GM10266 (cell line): ENCODE measurements around the gene CA14.

Source experiments
- DNase-seq: peaks from one replicate; pipeline ENCODE4 v3.0.0; 2012; ENCODE audit errors: extremely low spot score
- CTCF ChIP-seq: IDR thresholded peaks from 2 replicates; pipeline ENCODE4 v1.5.1; 2012; ENCODE audit warnings: mild to moderate bottlenecking, low read depth; ENCODE audit not compliant: control insufficient read depth, insufficient read depth; ENCODE audit errors: missing control alignments

Gene CA14

GRCh38 chr1:150283260-150283659, 25.7 kb downstream of the CA14 start:
- DNase-seq, result no peak
- TF ChIP-seq CTCF, result no peak

GRCh38 chr1:150288382-150288781, 30.8 kb downstream of the CA14 start:
- no peak for TF ChIP-seq CTCF
- DNase-seq, result no peak

GRCh38 chr1:150288822-150289221, 31.2 kb downstream of the CA14 start:
- TF ChIP-seq CTCF, result no peak

GRCh38 chr1:150293433-150294253, 36.1 kb downstream of the CA14 start, which contains the start of gene MRPS21:
Gene MRPS21, plus strand, starts transcription at chr1:150293861. Its CDS starts 506 bp downstream, at chr1:150294367.
- TF ChIP-seq CTCF, result no peak

More at GRCh38 chr1:150288822-150289221, 31.2 kb downstream of the CA14 start:
- DNase-seq, result no peak

GRCh38 chr1:150295476-150295875, 37.9 kb downstream of the CA14 start:
- no peak for DNase-seq
- TF ChIP-seq CTCF, result no peak

More at GRCh38 chr1:150293433-150294253, 36.1 kb downstream of the CA14 start, which contains the start of gene MRPS21:
- peak; percentile 86 for DNase-seq

- DNase-seq, result no peak
- TF ChIP-seq CTCF, result no peak
Observed at GRCh38 chr1:150299716-150300115, 42.1 kb downstream of the CA14 start.

- no peak for TF ChIP-seq CTCF
- no peak for DNase-seq
Observed at GRCh38 chr1:150302338-150302737, 44.8 kb downstream of the CA14 start.
